ENCODE data around the gene URB1. TPM values are rescaled to one million over a fixed set of nuclear protein-coding genes. Genes with fewer than 3 reads are reported as not detected.

Gene URB1
- total RNA-seq, 6 donors from 2014 or later: 9.3 to 23.0 (median 14.1) TPM

DNA sequence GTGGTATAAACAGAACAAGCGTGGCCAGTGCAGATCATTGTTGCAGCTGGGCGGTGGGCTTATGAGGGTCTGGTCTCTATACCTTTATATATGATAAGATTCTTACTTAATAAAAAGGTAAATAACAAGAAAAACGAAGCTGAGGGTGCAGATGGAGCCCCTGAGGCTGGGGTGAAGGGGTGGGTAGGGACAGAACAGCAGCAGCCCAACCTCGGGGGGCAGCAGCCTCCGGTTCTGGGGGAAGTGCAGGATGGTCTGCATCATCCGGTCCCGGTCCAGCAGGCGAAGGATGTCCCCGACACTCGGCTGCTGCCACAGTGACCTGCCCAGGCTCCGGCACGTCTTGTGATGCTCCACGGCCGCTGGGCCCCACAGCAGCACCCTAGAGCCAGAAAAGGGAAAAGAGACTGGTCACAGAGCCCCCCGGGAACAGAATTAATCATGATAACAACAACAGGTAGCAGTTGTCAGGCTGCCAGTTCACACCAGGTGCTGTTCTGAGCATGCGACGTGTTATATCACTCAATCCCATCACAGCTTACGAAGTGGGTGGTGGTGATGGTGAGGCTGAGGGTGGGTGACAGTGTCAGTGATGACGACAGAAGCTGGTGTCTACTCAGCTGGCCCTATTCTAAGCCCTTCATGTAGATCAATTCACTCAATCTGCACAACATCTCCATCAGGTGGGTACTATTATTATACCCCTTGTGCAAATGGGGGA, 58.7 kb downstream of the URB1 start:
- Histone ChIP-seq H3K27ac (no peak overlapping the region), H3K27me3 (no peaks in the 10 kb centered on the region), H3K9me3 (no peaks in the 10 kb centered on the region), H3K36me3 (peaks cover 0 to 84% (median 55%) of the 10 kb centered on the region in 4 donors), H3K4me3 (no peak overlapping the region), H3K4me1 (peaks cover 0 to 2% (median 1%) of the 10 kb centered on the region in 4 donors)
- TF ChIP-seq POLR2AphosphoS5 (IDR thresholded peaks at IDR 0.05) (no peak), EP300 (IDR thresholded peaks at IDR 0.05) (no peak), POLR2A (IDR thresholded peaks at IDR 0.05) (no peak)
- TF ChIP-seq, protein P1, sequence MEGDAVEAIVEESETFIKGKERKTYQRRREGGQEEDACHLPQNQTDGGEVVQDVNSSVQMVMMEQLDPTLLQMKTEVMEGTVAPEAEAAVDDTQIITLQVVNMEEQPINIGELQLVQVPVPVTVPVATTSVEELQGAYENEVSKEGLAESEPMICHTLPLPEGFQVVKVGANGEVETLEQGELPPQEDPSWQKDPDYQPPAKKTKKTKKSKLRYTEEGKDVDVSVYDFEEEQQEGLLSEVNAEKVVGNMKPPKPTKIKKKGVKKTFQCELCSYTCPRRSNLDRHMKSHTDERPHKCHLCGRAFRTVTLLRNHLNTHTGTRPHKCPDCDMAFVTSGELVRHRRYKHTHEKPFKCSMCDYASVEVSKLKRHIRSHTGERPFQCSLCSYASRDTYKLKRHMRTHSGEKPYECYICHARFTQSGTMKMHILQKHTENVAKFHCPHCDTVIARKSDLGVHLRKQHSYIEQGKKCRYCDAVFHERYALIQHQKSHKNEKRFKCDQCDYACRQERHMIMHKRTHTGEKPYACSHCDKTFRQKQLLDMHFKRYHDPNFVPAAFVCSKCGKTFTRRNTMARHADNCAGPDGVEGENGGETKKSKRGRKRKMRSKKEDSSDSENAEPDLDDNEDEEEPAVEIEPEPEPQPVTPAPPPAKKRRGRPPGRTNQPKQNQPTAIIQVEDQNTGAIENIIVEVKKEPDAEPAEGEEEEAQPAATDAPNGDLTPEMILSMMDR (IDR thresholded peaks at IDR 0.05): no peak
- peak in 1 of 2 donors; percentile 59 for DNase-seq
- WGBS, 2 donors: 95 to 96% methylated on average over 17 to 19 of the region's 19 CpGs
- ATAC-seq (ENCODE audit: low FRiP score in 2 of 2): peak in 1 of 2 donors; percentile 56

- Histone ChIP-seq H3K9me3 (no peaks in the 10 kb centered on the region), H3K27me3 (no peaks in the 10 kb centered on the region), H3K36me3 (peaks cover 0 to 68% (median 40%) of the 10 kb centered on the region in 4 donors), H3K4me3 (no peak overlapping the region), H3K27ac (no peak overlapping the region), H3K4me1 (peaks cover 4 to 10% (median 6%) of the 10 kb centered on the region in 4 donors)
- ATAC-seq (ENCODE audit: low FRiP score in 2 of 2) (no peak), DNase-seq (no peak)
- TF ChIP-seq POLR2AphosphoS5 (IDR thresholded peaks at IDR 0.05): no peak
- TF ChIP-seq POLR2A (IDR thresholded peaks at IDR 0.05): no peak
- no peak for TF ChIP-seq EP300 (IDR thresholded peaks at IDR 0.05)
- TF ChIP-seq, protein P1 (IDR thresholded peaks at IDR 0.05): no peak
- 100% methylated on average over 1 of the region's 1 CpG for WGBS, 2 donors
Observed at GRCh38 chr21:32332463-32332951, 60.3 kb downstream of the URB1 start.

- H3K36me3 ChIP-seq: peaks cover 0 to 61% (median 32%) of the 10 kb centered on the region in 4 donors
- H3K27ac ChIP-seq: no peak overlapping the region
- TF ChIP-seq POLR2AphosphoS5 (IDR thresholded peaks at IDR 0.05): no peak
- TF ChIP-seq EP300 (IDR thresholded peaks at IDR 0.05): no peak
- TF ChIP-seq, protein P1 (IDR thresholded peaks at IDR 0.05): no peak
- no peak for TF ChIP-seq POLR2A (IDR thresholded peaks at IDR 0.05)
- peaks cover 4 to 10% (median 6%) of the 10 kb centered on the region in 4 donors for H3K4me1 ChIP-seq
- ATAC-seq (ENCODE audit: low FRiP score in 2 of 2): no peak
- no peaks in the 10 kb centered on the region for H3K9me3 ChIP-seq
- no peak overlapping the region for H3K4me3 ChIP-seq
- H3K27me3 ChIP-seq: no peaks in the 10 kb centered on the region
- WGBS, 2 donors: 96 to 98% methylated on average over 9 of the region's 9 CpGs
- no peak for DNase-seq
Observed at GRCh38 chr21:32331444-32332305, 61.1 kb downstream of the URB1 start.

GRCh38 chr21:32330784-32331311, 62.0 kb downstream of the URB1 start:
- Histone ChIP-seq H3K36me3 (peaks cover 0 to 59% (median 26%) of the 10 kb centered on the region in 4 donors), H3K27ac (no peak overlapping the region), H3K9me3 (no peaks in the 10 kb centered on the region), H3K4me3 (no peak overlapping the region), H3K4me1 (peaks cover 4 to 10% (median 6%) of the 10 kb centered on the region in 4 donors), H3K27me3 (no peaks in the 10 kb centered on the region)
- ATAC-seq (ENCODE audit: low FRiP score in 2 of 2) (no peak), DNase-seq (no peak)
- WGBS, 2 donors: 97 to 98% methylated on average over 4 of the region's 4 CpGs
- TF ChIP-seq, protein P1 (IDR thresholded peaks at IDR 0.05): no peak
- TF ChIP-seq EP300 (IDR thresholded peaks at IDR 0.05): no peak
- no peak for TF ChIP-seq POLR2A (IDR thresholded peaks at IDR 0.05)
- no peak for TF ChIP-seq POLR2AphosphoS5 (IDR thresholded peaks at IDR 0.05)
